ENCODE data around the gene TOMM70.

Gene TOMM70

DNA sequence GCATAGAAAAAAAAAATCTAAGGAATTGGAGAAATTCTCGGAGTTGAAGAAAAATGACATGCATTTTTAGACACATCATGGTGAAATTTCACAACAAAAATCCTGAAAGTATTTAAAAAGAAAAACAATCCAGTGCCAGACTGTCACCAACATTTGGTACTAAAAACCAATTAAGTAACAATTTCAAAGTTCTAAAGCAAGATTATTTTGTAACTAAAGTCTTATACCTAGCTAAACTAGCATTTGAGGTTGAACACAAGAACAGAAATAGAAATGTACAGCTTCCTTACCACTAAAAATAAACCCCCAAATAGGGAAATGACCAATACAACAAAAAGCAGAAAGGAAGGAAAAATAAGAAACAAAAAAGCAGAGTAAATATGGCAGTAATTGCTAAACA, 11.9 kb downstream of the TOMM70 start:
- no peak overlapping the region for H3K27ac ChIP-seq (ENCODE audit: low read length)
- peaks cover 4% of the 10 kb centered on the region; the same call in 1 of the 2 replicates for H3K9me3 ChIP-seq (ENCODE audit: insufficient read depth, low read depth, low read length)
- H3K4me3 ChIP-seq (ENCODE audit: low read length): no peak overlapping the region
- H3K9ac ChIP-seq (ENCODE audit: low read depth, low read length): no peak overlapping the region
- H3K27me3 ChIP-seq (ENCODE audit: insufficient read depth, low read length): no peaks in the 10 kb centered on the region
- no peaks in the 10 kb centered on the region for H3K4me1 ChIP-seq (ENCODE audit: insufficient read depth, low read length)
- H3K36me3 ChIP-seq (ENCODE audit: insufficient read depth, low read depth, low read length): peaks cover 47% of the 10 kb centered on the region

DNA sequence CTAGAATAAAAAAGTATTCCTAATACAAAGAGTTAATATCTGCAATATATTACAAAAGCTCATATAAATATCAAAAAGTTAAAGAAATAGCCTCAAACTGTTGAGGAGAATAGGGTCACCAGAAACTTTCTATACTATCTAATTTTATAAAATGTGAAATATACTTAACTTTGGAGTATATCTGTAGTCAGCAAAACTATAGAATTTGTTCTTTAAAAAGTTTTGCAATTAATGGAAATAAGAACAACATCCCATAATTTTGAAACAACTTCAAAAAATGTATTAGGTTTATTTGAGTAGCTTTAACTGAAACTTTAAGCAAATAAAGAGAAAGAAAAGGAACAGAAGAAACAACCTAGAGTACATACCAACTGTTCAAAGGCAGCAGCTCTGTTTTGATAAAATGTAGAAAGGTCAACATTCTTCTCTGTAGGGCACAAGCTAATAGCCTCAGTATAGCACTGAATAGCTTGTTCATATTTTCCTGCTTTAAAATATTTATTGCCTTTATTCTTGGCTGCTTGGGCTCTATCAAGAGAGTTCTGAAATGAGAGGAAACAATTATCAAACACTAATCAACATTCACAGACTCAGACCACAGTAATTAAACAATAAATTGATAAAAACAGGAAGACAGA, 14.3 kb downstream of the TOMM70 start:
- Histone ChIP-seq H3K4me3 (ENCODE audit: low read length) (no peak overlapping the region), H3K36me3 (ENCODE audit: insufficient read depth, low read depth, low read length) (peaks cover 72% of the 10 kb centered on the region), H3K27ac (ENCODE audit: low read length) (no peak overlapping the region), H3K9ac (ENCODE audit: low read depth, low read length) (no peak overlapping the region), H3K4me1 (ENCODE audit: insufficient read depth, low read length) (no peaks in the 10 kb centered on the region), H3K9me3 (ENCODE audit: insufficient read depth, low read depth, low read length) (peaks cover 4% of the 10 kb centered on the region; the same call in 1 of the 2 replicates), H3K27me3 (ENCODE audit: insufficient read depth, low read length) (no peaks in the 10 kb centered on the region)

DNA sequence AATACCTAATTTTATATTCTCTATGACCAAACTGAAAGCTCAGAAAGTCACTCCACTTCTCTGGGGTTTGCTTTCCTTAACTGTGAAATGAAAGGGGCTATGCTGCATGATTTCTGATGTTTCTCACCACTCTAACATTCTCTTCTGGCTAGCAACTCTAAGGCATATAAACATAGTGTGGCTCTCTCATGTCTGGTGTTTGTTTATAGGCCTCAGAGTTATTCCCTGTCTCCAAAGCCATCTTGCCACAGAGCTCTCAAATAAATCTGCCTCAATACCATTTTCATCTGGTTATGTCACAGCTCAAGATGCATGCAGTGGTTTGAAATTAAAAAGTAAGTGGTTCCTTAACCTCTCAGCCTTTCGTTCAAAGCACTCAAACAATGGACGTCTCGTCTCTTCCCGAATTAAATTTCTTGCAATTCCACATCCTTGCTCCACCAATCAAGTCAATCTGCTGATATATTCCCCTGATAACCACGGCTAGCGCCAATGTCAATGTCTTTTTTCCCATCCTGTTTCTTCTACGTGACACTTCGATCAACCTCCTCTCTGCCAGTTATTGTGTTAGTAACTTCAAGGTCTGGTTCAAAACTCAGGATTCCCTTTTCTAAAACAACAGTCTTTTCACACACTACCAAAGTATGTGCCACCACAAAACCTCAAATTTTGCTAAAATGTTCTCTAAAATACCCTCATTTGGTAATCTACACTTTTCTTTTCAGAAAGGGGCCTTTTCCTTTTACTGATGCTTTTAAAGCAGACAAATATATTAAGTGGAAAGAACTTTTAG, 16.0 kb downstream of the TOMM70 start:
- H3K27me3 ChIP-seq (ENCODE audit: insufficient read depth, low read length): no peaks in the 10 kb centered on the region
- peaks cover 81% of the 10 kb centered on the region for H3K36me3 ChIP-seq (ENCODE audit: insufficient read depth, low read depth, low read length)
- H3K4me1 ChIP-seq (ENCODE audit: insufficient read depth, low read length): no peaks in the 10 kb centered on the region
- no peak overlapping the region for H3K4me3 ChIP-seq (ENCODE audit: low read length)
- peaks cover 1% of the 10 kb centered on the region; the same call in 1 of the 2 replicates for H3K9me3 ChIP-seq (ENCODE audit: insufficient read depth, low read depth, low read length)
- no peak overlapping the region for H3K27ac ChIP-seq (ENCODE audit: low read length)
- H3K9ac ChIP-seq (ENCODE audit: low read depth, low read length): no peak overlapping the region

DNA sequence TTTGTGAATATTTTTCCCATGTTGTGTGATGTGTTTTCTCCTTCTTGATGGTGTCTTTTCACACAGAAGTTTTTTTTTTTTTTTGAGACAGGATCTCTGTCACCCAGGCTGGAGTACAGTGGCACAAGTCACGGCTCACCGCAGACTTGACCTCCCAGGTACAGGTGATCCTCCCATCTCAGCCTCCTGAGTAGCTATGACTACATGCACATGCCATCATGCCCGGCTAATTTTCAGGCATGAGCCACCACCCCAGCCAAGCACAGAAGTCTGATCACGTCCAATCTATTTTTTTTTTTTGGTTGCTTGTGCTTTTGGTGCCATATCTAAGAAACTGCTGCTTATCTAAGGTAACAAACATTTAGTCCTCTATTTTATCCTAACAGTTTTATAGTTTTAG, 24.6 kb downstream of the TOMM70 start:
- H3K9ac ChIP-seq (ENCODE audit: low read depth, low read length): no peak overlapping the region
- H3K27me3 ChIP-seq (ENCODE audit: insufficient read depth, low read length): no peaks in the 10 kb centered on the region
- peaks cover 89% of the 10 kb centered on the region for H3K36me3 ChIP-seq (ENCODE audit: insufficient read depth, low read depth, low read length)
- H3K4me1 ChIP-seq (ENCODE audit: insufficient read depth, low read length): no peaks in the 10 kb centered on the region
- no peak overlapping the region for H3K27ac ChIP-seq (ENCODE audit: low read length)
- no peak overlapping the region for H3K4me3 ChIP-seq (ENCODE audit: low read length)
- no peaks in the 10 kb centered on the region for H3K9me3 ChIP-seq (ENCODE audit: insufficient read depth, low read depth, low read length)

DNA sequence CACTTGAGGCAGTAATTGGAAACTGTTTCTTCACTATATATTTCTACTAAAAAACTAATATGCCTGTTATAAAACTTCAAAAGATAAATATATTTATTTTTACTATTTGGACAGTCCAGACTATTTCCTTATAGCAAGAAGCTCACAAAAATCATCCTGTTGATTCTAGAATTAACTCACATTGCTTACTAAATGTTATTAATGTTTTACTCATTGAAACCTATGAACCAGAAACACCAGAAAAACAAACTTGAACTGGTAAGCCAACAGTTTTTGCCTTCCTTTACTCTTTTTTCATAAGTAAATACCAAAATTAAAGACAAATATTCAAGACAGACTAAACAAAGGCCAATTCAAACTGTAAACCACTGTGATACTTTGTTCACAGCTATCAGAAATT, 26.4 kb downstream of the TOMM70 start:
- peaks cover 89% of the 10 kb centered on the region for H3K36me3 ChIP-seq (ENCODE audit: insufficient read depth, low read depth, low read length)
- H3K27ac ChIP-seq (ENCODE audit: low read length): no peak overlapping the region
- no peak overlapping the region for H3K4me3 ChIP-seq (ENCODE audit: low read length)
- no peaks in the 10 kb centered on the region for H3K27me3 ChIP-seq (ENCODE audit: insufficient read depth, low read length)
- no peak overlapping the region for H3K9ac ChIP-seq (ENCODE audit: low read depth, low read length)
- no peaks in the 10 kb centered on the region for H3K4me1 ChIP-seq (ENCODE audit: insufficient read depth, low read length)
- H3K9me3 ChIP-seq (ENCODE audit: insufficient read depth, low read depth, low read length): no peaks in the 10 kb centered on the region

DNA sequence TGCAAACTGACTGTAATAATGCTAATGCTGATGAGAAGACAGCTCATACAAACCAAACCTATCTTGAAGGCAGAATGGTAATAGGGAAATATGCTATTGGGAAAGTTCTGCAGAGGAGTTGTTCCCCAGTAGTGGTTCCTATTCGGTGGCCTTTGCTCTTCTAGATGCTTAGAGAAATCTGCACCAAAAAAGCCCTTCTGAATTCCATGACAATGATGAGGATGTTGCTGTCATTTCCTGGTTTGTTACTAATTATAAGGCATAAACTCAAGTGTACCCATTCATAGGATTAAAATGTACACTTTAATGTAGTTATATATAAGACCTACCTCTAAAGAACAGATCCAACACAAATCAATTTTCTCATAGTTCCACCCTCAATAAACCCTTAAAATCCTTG, 30.1 kb downstream of the TOMM70 start:
- H3K9me3 ChIP-seq (ENCODE audit: insufficient read depth, low read depth, low read length): no peaks in the 10 kb centered on the region
- no peaks in the 10 kb centered on the region for H3K27me3 ChIP-seq (ENCODE audit: insufficient read depth, low read length)
- H3K27ac ChIP-seq (ENCODE audit: low read length): no peak overlapping the region
- no peak overlapping the region for H3K4me3 ChIP-seq (ENCODE audit: low read length)
- peaks cover 90% of the 10 kb centered on the region for H3K36me3 ChIP-seq (ENCODE audit: insufficient read depth, low read depth, low read length)
- H3K9ac ChIP-seq (ENCODE audit: low read depth, low read length): no peak overlapping the region
- no peaks in the 10 kb centered on the region for H3K4me1 ChIP-seq (ENCODE audit: insufficient read depth, low read length)

GRCh38 chr3:100368441-100368840, 32.4 kb downstream of the TOMM70 start:
- H3K4me1 ChIP-seq (ENCODE audit: insufficient read depth, low read length): no peaks in the 10 kb centered on the region
- no peak overlapping the region for H3K9ac ChIP-seq (ENCODE audit: low read depth, low read length)
- no peak overlapping the region for H3K27ac ChIP-seq (ENCODE audit: low read length)
- H3K9me3 ChIP-seq (ENCODE audit: insufficient read depth, low read depth, low read length): no peaks in the 10 kb centered on the region
- H3K27me3 ChIP-seq (ENCODE audit: insufficient read depth, low read length): no peaks in the 10 kb centered on the region
- H3K36me3 ChIP-seq (ENCODE audit: insufficient read depth, low read depth, low read length): peaks cover 94% of the 10 kb centered on the region
- no peak overlapping the region for H3K4me3 ChIP-seq (ENCODE audit: low read length)

DNA sequence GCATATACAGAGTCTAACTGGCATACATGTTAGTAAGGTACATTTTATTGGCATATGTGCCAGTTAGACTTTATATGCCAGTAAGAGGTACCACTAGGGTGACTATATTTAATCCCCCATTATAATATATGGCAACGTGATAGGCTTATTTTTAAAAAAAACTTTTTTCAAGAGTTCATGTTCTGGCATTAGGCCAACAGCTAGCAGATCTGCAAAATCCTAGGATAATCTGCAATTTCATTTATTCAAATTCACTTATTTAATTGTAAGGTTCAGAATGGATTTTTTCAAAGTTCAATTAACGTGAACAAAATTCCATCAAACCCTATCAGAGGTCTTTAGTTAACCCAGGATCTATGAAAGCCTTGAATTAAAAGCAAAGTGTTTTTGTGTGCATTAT, 34.5 kb downstream of the TOMM70 start:
- Histone ChIP-seq H3K27me3 (ENCODE audit: insufficient read depth, low read length) (no peaks in the 10 kb centered on the region), H3K27ac (ENCODE audit: low read length) (no peak overlapping the region), H3K36me3 (ENCODE audit: insufficient read depth, low read depth, low read length) (peaks cover 88% of the 10 kb centered on the region), H3K9ac (ENCODE audit: low read depth, low read length) (no peak overlapping the region), H3K4me3 (ENCODE audit: low read length) (no peak overlapping the region), H3K4me1 (ENCODE audit: insufficient read depth, low read length) (no peaks in the 10 kb centered on the region), H3K9me3 (ENCODE audit: insufficient read depth, low read depth, low read length) (no peaks in the 10 kb centered on the region)

DNA sequence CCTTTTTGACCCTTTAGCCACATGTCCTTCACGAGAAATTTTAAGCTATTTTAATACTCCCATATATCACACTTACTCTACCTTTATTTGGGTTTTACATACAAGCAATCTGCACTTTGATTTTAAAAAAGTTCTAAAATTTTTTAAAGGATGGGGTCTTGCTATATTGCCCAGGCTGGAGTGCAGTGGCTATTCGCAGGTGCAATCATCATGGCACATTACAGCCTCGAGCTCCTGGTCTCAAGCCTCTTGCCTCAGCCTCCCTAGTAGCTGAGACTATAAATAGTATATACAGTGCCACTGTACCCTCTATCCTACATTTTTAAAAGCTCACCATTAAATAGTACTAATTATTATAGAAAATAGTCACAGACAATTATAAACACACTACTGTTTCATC, 36.5 kb downstream of the TOMM70 start:
- H3K27me3 ChIP-seq (ENCODE audit: insufficient read depth, low read length): no peaks in the 10 kb centered on the region
- no peaks in the 10 kb centered on the region for H3K9me3 ChIP-seq (ENCODE audit: insufficient read depth, low read depth, low read length)
- H3K9ac ChIP-seq (ENCODE audit: low read depth, low read length): no peak overlapping the region
- no peaks in the 10 kb centered on the region for H3K4me1 ChIP-seq (ENCODE audit: insufficient read depth, low read length)
- H3K27ac ChIP-seq (ENCODE audit: low read length): no peak overlapping the region
- H3K4me3 ChIP-seq (ENCODE audit: low read length): no peak overlapping the region
- H3K36me3 ChIP-seq (ENCODE audit: insufficient read depth, low read depth, low read length): peaks cover 70% of the 10 kb centered on the region

DNA sequence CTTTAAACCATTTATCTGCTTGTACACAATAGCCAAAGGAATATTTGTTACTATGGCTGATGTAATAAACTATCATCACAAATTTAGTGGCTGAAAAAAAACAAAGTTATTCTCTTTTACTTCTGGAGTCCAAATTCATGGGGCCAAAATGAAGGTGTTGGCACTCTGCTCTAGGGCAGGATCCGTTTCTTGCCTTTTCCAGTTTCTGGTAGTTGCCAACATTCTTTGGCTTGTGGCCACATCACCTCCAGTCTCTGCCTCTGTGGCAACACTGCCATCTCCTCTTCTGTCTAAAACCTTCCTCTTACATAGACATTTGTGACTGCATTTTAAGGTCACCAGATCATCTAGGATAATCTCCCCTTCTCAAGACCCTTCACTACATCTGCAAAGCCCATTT, 39.0 kb downstream of the TOMM70 start:
- H3K9ac ChIP-seq (ENCODE audit: low read depth, low read length): no peak overlapping the region
- H3K36me3 ChIP-seq (ENCODE audit: insufficient read depth, low read depth, low read length): peaks cover 49% of the 10 kb centered on the region
- H3K4me1 ChIP-seq (ENCODE audit: insufficient read depth, low read length): no peaks in the 10 kb centered on the region

DNA sequence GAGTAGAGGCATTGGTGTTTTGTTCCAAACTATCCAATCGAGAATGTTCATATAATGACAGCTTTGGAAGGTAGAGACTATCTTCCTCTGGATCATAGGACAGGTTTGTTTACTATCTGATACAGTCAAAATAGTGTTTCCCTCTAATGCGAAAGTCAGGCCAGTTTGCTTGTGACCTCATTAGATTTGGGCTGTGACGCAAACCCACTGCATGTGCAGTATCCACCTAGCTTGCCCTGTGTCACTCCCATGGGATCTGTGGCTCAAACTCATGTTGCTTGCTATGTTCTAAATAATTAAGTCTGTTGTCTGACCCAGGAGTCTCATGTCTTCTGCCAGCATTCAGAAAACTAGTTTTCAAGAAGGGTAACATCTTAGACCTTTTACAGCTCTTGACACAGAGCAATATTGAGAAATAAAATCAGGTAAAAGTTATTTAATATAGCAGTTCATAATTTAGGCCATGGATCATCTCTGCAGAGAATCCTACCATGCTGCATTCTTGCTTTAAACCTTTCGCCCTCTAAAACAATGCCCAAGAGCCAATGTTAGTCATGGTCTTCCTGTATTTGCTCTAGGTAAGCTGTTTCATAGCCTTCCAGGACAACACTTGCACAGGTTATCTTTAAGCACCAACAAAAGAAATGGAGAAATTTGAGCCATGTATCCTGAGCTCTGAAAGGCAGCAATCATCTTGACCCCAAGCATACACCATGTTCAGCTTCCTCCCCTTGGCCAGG, 40.0 kb downstream of the TOMM70 start:
- Histone ChIP-seq H3K9ac (ENCODE audit: low read depth, low read length) (no peak overlapping the region), H3K27ac (ENCODE audit: low read length) (no peak overlapping the region), H3K4me3 (ENCODE audit: low read length) (no peak overlapping the region), H3K27me3 (ENCODE audit: insufficient read depth, low read length) (no peaks in the 10 kb centered on the region), H3K36me3 (ENCODE audit: insufficient read depth, low read depth, low read length) (peaks cover 40% of the 10 kb centered on the region), H3K4me1 (ENCODE audit: insufficient read depth, low read length) (no peaks in the 10 kb centered on the region), H3K9me3 (ENCODE audit: insufficient read depth, low read depth, low read length) (no peaks in the 10 kb centered on the region)

More for the DNA sequence above, 39.0 kb downstream of the TOMM70 start:
- H3K27me3 ChIP-seq (ENCODE audit: insufficient read depth, low read length): no peaks in the 10 kb centered on the region
- H3K9me3 ChIP-seq (ENCODE audit: insufficient read depth, low read depth, low read length): no peaks in the 10 kb centered on the region
- H3K27ac ChIP-seq (ENCODE audit: low read length): no peak overlapping the region
- H3K4me3 ChIP-seq (ENCODE audit: low read length): no peak overlapping the region
